HG02571 (cell line): ENCODE measurements around the gene FUBP3.

ENCODE experiments used
- ATAC-seq: cut with Tn5 transposase; IDR thresholded peaks from one replicate; pipeline ENCODE4 v1.9.1; 2021; ENCODE audit warnings: mild to moderate bottlenecking, moderate library complexity; ENCODE audit not compliant: unreplicated experiment

The FUBP3 gene

GRCh38 chr9:130578865-130579737 is at the start of gene FUBP3:
Gene FUBP3 (plus strand): TSS chr9:130579577. CDS start chr9:130579681, 104 bp downstream.
- peak; percentile 89 for ATAC-seq

GRCh38 chr9:130530938-130531337 is 48.4 kb upstream of the FUBP3 start:
- ATAC-seq: no peak

GRCh38 chr9:130531670-130532069 is 47.7 kb upstream of the FUBP3 start:
- no peak for ATAC-seq

- ATAC-seq: no peak
Observed at GRCh38 chr9:130532426-130533080, 46.8 kb upstream of the FUBP3 start.

- ATAC-seq: no peak
Observed at GRCh38 chr9:130535818-130536521, 43.4 kb upstream of the FUBP3 start.

GRCh38 chr9:130536701-130537107 is 42.7 kb upstream of the FUBP3 start:
- ATAC-seq: no peak

- ATAC-seq: no peak
Observed at GRCh38 chr9:130537346-130538050, 41.9 kb upstream of the FUBP3 start.

GRCh38 chr9:130539420-130540223 is 39.8 kb upstream of the FUBP3 start:
- no peak for ATAC-seq

- ATAC-seq: no peak
Observed at GRCh38 chr9:130541533-130541932, 37.8 kb upstream of the FUBP3 start.

GRCh38 chr9:130542038-130542437 is 37.3 kb upstream of the FUBP3 start:
- no peak for ATAC-seq

GRCh38 chr9:130542457-130543228 is 36.7 kb upstream of the FUBP3 start:
- ATAC-seq: no peak

GRCh38 chr9:130543368-130543767 is 36.0 kb upstream of the FUBP3 start:
- no peak for ATAC-seq

- no peak for ATAC-seq
Observed at GRCh38 chr9:130543859-130544258, 35.5 kb upstream of the FUBP3 start.

- ATAC-seq: no peak
Observed at GRCh38 chr9:130544364-130544763, 35.0 kb upstream of the FUBP3 start.

- no peak for ATAC-seq
Observed at GRCh38 chr9:130548103-130548502, 31.3 kb upstream of the FUBP3 start.

GRCh38 chr9:130549093-130549735 is 30.2 kb upstream of the FUBP3 start:
- ATAC-seq: no peak

- no peak for ATAC-seq
Observed at GRCh38 chr9:130554606-130555005, 24.8 kb upstream of the FUBP3 start.

GRCh38 chr9:130555061-130555460 is 24.3 kb upstream of the FUBP3 start:
- no peak for ATAC-seq

GRCh38 chr9:130555968-130556367 is 23.4 kb upstream of the FUBP3 start:
- no peak for ATAC-seq
